ENCODE data around the gene FUT2.

FUT2 gene

GRCh38 chr19:48724796-48725753, 29.3 kb downstream of the FUT2 start:
- DNase-seq (ENCODE audit: low read depth in 1 of 2, low spot score in 1 of 2) = no peak

- DNase-seq (ENCODE audit: low read depth in 1 of 2, low spot score in 1 of 2) = no peak
Measured at GRCh38 chr19:48726556-48726955, 30.8 kb downstream of the FUT2 start.

- no peak for DNase-seq (ENCODE audit: low read depth in 1 of 2, low spot score in 1 of 2)
Measured at GRCh38 chr19:48728911-48729664, 33.3 kb downstream of the FUT2 start.

- no peak for DNase-seq (ENCODE audit: low read depth in 1 of 2, low spot score in 1 of 2)
Measured at GRCh38 chr19:48731452-48731851, 35.7 kb downstream of the FUT2 start.

GRCh38 chr19:48734625-48735024, 38.9 kb downstream of the FUT2 start:
- DNase-seq (ENCODE audit: low read depth in 1 of 2, low spot score in 1 of 2) = no peak

GRCh38 chr19:48735031-48735615, 39.4 kb downstream of the FUT2 start:
- no peak for DNase-seq (ENCODE audit: low read depth in 1 of 2, low spot score in 1 of 2)

GRCh38 chr19:48737360-48737998, 41.7 kb downstream of the FUT2 start:
- no peak for DNase-seq (ENCODE audit: low read depth in 1 of 2, low spot score in 1 of 2)

GRCh38 chr19:48738557-48739403, 43.0 kb downstream of the FUT2 start:
- peak; percentile 86 to 92 for DNase-seq (ENCODE audit: low read depth in 1 of 2, low spot score in 1 of 2)

- no peak for DNase-seq (ENCODE audit: low read depth in 1 of 2, low spot score in 1 of 2)
Measured at GRCh38 chr19:48739404-48740163, 43.8 kb downstream of the FUT2 start.

- DNase-seq (ENCODE audit: low read depth in 1 of 2, low spot score in 1 of 2) = no peak
Measured at GRCh38 chr19:48740164-48740972, 44.6 kb downstream of the FUT2 start, which contains the start of gene RASIP1. Gene RASIP1, minus strand, starts transcription at chr19:48740610. Its CDS starts 328 bp downstream, at chr19:48740282.

GRCh38 chr19:48741129-48741999, 45.6 kb downstream of the FUT2 start:
- no peak for DNase-seq (ENCODE audit: low read depth in 1 of 2, low spot score in 1 of 2)

GRCh38 chr19:48742096-48742495, 46.3 kb downstream of the FUT2 start:
- DNase-seq (ENCODE audit: low read depth in 1 of 2, low spot score in 1 of 2) = no peak

GRCh38 chr19:48745208-48745995, 49.6 kb downstream of the FUT2 start:
- DNase-seq (ENCODE audit: low read depth in 1 of 2, low spot score in 1 of 2) = no peak

- DNase-seq (ENCODE audit: low read depth in 1 of 2, low spot score in 1 of 2) = no peak
Measured at GRCh38 chr19:48746110-48746509, 50.3 kb downstream of the FUT2 start.

GRCh38 chr19:48746738-48747575, 51.2 kb downstream of the FUT2 start, which contains the start of gene IZUMO1:
Gene IZUMO1, minus strand, starts transcription at chr19:48746909. Its CDS starts 1,050 bp downstream, at chr19:48745859.
- no peak for DNase-seq (ENCODE audit: low read depth in 1 of 2, low spot score in 1 of 2)
